ENCODE results near the gene MSRB2.

GRCh38 chr10:23046027-23046426 lies 49.4 kb upstream of the MSRB2 start:
- TF ChIP-seq CTCF (IDR thresholded peaks at IDR 0.05), result no peak
- TF ChIP-seq POLR2A (IDR thresholded peaks at IDR 0.05), result no peak

Measured in testis (tissue), 2 donors.